ENCODE data around the gene RHBDL1. TPM values are rescaled to one million over a fixed set of nuclear protein-coding genes. Genes with fewer than 3 reads are reported as not detected.

Gene RHBDL1
- total RNA-seq, 1 donor from 2014 or later = 0.24 TPM

DNA sequence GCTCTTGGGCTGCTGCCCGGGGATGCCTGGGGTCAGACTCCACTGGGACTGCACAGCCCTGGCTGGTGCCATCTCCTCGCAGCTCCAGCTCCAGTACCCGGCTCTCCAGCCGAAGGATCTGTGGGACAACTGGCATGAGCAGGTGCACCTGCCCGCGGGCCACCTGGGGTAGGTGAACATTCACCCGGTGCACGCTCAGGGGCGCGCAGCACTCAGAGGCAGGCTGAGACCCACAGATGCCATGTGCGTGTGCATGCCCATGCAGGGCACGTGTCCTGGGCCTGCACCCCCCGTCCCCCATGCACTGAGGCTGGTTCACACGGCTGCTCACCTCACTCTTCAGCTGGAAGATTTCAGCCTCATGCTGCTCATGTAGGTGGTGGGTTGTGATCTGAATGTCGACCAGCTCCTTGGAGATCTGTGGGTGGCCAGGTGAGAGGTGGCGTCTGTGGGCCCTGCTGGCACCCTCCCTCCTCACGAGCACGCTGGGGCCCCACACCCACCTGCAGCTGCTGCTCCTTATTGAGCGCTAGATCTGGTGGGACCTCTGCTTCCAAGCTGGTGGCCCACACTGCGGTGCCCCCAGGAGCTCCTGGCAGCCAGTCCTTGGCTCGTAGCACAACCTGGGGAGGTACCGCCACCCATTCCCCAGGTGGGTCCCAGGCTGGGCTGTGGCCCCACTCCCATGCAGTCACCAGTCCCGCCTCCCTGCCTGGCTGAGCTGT is 50.2 kb downstream of the RHBDL1 start:
- intact Hi-C loops (cut with micrococcal nuclease) = no loop called here
- Mint-ChIP-seq H3K4me1 (peaks cover 4% of the 10 kb centered on the region), H3K27me3 (no peaks in the 10 kb centered on the region), H3K27ac (no peak overlapping the region), H3K36me3 (ENCODE audit: low read depth) (peaks cover 3% of the 10 kb centered on the region), H3K9me3 (no peaks in the 10 kb centered on the region), H3K4me3 (peak overlapping the region; percentile 7)
- TF ChIP-seq, protein P1, sequence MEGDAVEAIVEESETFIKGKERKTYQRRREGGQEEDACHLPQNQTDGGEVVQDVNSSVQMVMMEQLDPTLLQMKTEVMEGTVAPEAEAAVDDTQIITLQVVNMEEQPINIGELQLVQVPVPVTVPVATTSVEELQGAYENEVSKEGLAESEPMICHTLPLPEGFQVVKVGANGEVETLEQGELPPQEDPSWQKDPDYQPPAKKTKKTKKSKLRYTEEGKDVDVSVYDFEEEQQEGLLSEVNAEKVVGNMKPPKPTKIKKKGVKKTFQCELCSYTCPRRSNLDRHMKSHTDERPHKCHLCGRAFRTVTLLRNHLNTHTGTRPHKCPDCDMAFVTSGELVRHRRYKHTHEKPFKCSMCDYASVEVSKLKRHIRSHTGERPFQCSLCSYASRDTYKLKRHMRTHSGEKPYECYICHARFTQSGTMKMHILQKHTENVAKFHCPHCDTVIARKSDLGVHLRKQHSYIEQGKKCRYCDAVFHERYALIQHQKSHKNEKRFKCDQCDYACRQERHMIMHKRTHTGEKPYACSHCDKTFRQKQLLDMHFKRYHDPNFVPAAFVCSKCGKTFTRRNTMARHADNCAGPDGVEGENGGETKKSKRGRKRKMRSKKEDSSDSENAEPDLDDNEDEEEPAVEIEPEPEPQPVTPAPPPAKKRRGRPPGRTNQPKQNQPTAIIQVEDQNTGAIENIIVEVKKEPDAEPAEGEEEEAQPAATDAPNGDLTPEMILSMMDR (IDR thresholded peaks at IDR 0.05) = no peak
- POLR2A ChIA-PET = interaction anchor here (1.1 to 3.2 kb wide), 5 partner anchors 10 to 35 kb away, joined by 3 to 11 read pairs (median 5); partner anchors contain the start of genes CIAO3, METRN and WDR24
- CTCF ChIA-PET = interaction anchor here (2.0 kb wide), 1 partner anchor 13 kb away, joined by 4 read pairs; no protein-coding TSS in a partner anchor
- ATAC-seq (ENCODE audit: low read depth) (no peak), DNase-seq (no peak)

DNA sequence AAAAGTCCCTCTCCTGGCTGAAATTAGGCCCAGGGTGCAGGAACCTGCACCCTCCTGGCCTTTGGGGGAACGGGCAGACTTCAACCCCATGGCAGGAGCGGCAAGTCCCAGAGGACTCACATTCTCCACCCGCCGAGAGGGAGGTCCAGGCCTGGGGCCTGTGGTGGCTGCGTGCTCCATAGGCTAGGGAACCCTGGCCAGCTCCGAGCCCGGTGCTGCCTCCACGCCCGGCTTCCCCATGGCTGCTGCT is 50.6 kb downstream of the RHBDL1 start:
- ATAC-seq (ENCODE audit: low read depth) (no peak), DNase-seq (no peak)
- Mint-ChIP-seq H3K27ac (peak overlapping the region; percentile 24), H3K27me3 (no peaks in the 10 kb centered on the region), H3K9me3 (no peaks in the 10 kb centered on the region), H3K4me1 (peaks cover 4% of the 10 kb centered on the region), H3K4me3 (peak overlapping the region; percentile 79), H3K36me3 (ENCODE audit: low read depth) (peaks cover 3% of the 10 kb centered on the region)
- ChIA-PET CTCF (interaction anchor here (2.0 kb wide), 1 partner anchor 14 kb away, joined by 4 read pairs; no protein-coding TSS in a partner anchor), POLR2A (interaction anchor here (1.4 to 3.2 kb wide), 3 partner anchors 10 to 36 kb away, joined by 5 to 11 read pairs (median 7); partner anchors contain the start of genes CIAO3 and WDR24)
- TF ChIP-seq, protein P1 (IDR thresholded peaks at IDR 0.05) = no peak
- intact Hi-C loops (cut with micrococcal nuclease) = no loop called here

DNA sequence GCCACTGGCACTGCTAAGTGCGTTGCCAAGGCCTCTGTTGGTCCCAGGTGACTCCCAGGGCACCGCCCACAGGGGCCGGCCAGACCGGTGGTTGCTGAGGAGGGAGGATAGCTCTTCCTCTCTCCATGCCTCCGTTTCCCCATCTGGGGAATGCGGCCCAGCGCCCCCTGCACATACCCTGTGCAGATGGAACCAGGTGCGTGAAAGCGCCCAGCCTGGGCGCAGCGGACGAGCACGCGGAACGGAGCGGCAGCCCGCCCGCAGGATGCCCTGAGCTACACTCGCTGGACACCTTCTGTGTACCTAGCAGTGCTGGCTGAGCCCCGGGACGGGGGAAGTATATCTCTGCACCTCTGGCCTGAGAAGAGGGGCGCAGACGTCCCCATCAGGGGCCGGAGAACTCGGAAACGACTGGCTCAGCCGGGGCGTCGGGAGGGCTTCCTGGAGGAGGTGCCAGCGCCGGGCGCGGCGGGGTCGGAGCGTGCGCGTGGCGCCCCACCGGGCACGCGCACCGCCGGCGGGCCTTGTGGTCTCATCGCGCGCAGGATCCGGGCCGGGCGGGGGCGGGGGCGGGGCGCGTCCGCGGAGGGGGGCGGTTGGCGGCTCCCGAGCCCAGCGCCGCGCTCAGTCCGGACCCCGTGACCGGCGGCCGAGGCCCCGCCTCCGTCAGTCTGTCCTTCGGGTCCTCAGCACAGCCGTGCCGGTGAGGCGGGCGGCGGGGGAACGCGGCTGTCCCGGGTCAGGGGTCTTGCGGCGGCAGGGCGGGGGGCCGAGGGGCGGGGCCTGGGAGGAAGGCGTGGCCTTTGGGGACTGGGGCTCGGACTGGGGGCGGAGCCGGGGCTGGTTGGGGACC is 51.2 kb downstream of the RHBDL1 start, which contains the start of the genes CCDC78 and HAGHL:
TSS of gene CCDC78 (minus strand) at position 6 of the 853 bp plus-strand sequence. CDS start 76 bp downstream, outside the sequence.
TSS of gene HAGHL (plus strand) at position 669 of the 853 bp plus-strand sequence. CDS start 404 bp downstream, outside the sequence.
- CTCF ChIA-PET = interaction anchor here (2.0 kb wide), 1 partner anchor 14 kb away, joined by 4 read pairs; no protein-coding TSS in a partner anchor
- Mint-ChIP-seq H3K4me3 (peak within 1 kb of the TSS; percentile 79), H3K36me3 (ENCODE audit: low read depth) (peaks cover 3% of the 10 kb centered on the region), H3K27me3 (no peaks in the 10 kb centered on the region), H3K9me3 (no peaks in the 10 kb centered on the region), H3K27ac (peak within 1 kb of the TSS; percentile 24), H3K4me1 (peaks cover 4% of the 10 kb centered on the region)
- TF ChIP-seq, protein P1 (IDR thresholded peaks at IDR 0.05) = no peak
- peak; percentile 56 for ATAC-seq (ENCODE audit: low read depth)
- intact Hi-C loops (cut with micrococcal nuclease) = no loop called here
- POLR2A ChIA-PET = interaction anchor here (1.4 to 3.2 kb wide), 4 partner anchors 9 to 37 kb away, joined by 5 to 11 read pairs (median 8); partner anchors contain the start of genes CIAO3 and WDR24
- peak; percentile 42 for DNase-seq

GRCh38 chr16:727291-727977 is 52.0 kb downstream of the RHBDL1 start:
- H3K36me3 Mint-ChIP-seq (ENCODE audit: low read depth) = peaks cover 8% of the 10 kb centered on the region

More at GRCh38 chr16:727291-727977, 52.0 kb downstream of the RHBDL1 start:
- H3K27ac Mint-ChIP-seq = no peak overlapping the region
- no peaks in the 10 kb centered on the region for H3K9me3 Mint-ChIP-seq
- no peak for ATAC-seq (ENCODE audit: low read depth)
- intact Hi-C loops (cut with micrococcal nuclease) = no loop called here
- H3K4me3 Mint-ChIP-seq = peak overlapping the region; percentile 58
- peaks cover 4% of the 10 kb centered on the region for H3K4me1 Mint-ChIP-seq
- CTCF ChIA-PET = interaction anchor here (1.0 to 2.0 kb wide), 2 partner anchors 13 to 15 kb away, joined by 3 to 4 read pairs; partner anchors contain the start of gene METRN
- POLR2A ChIA-PET = interaction anchor here (0.5 to 3.2 kb wide), 8 partner anchors 10 to 61 kb away, joined by 3 to 11 read pairs (median 4); partner anchors contain the start of genes CHTF18, CIAO3, METRN and RPUSD1
- no peaks in the 10 kb centered on the region for H3K27me3 Mint-ChIP-seq
- DNase-seq = peak; percentile 61
- TF ChIP-seq, protein P1 (IDR thresholded peaks at IDR 0.05) = no peak

Other genes starting within 250 kb of the RHBDL1 start
- 77.0 and 95.1 TPM in 2 replicates for gene CAPN15, start 148.0 kb upstream of the RHBDL1 start, total RNA-seq
- not detected in 2 replicates for gene PRR35, start 115.3 kb upstream of the RHBDL1 start, total RNA-seq
- gene NHLRC4, start 108.7 kb upstream of the RHBDL1 start, total RNA-seq = 0.83 and 1.0 TPM in 2 replicates
- 46.7 and 53.1 TPM in 2 replicates for gene PIGQ, start 105.7 kb upstream of the RHBDL1 start, total RNA-seq
- 10.5 and 13.1 TPM in 2 replicates for gene RAB40C, start 85.6 kb upstream of the RHBDL1 start, total RNA-seq
- 0.42 and 0.47 TPM in 2 replicates for gene WFIKKN1, start 44.7 kb upstream of the RHBDL1 start, total RNA-seq
- gene METTL26, start 39.4 kb upstream of the RHBDL1 start, total RNA-seq = 48.7 and 49.9 TPM in 2 replicates
- gene MCRIP2, start 33.8 kb upstream of the RHBDL1 start, total RNA-seq = 29.4 and 38.9 TPM in 2 replicates
- gene WDR90, start 26.3 kb upstream of the RHBDL1 start, total RNA-seq = 24.8 and 33.7 TPM in 2 replicates
- 141 and 170 TPM in 2 replicates for gene RHOT2, start 7.5 kb upstream of the RHBDL1 start, total RNA-seq
- 75.4 and 81.2 TPM in 2 replicates for gene STUB1, start 4.7 kb downstream of the RHBDL1 start, total RNA-seq
- 41.4 and 47.0 TPM in 2 replicates for gene JMJD8, start 8.7 kb downstream of the RHBDL1 start, total RNA-seq
- gene WDR24, start 14.7 kb downstream of the RHBDL1 start, total RNA-seq = 13.9 and 14.8 TPM in 2 replicates
- 0.75 and 0.88 TPM in 2 replicates for gene FBXL16, start 30.1 kb downstream of the RHBDL1 start, total RNA-seq
- 5.0 and 6.7 TPM in 2 replicates for gene METRN, start 39.4 kb downstream of the RHBDL1 start, total RNA-seq
- gene ANTKMT, start 45.5 kb downstream of the RHBDL1 start, total RNA-seq = 58.0 and 67.4 TPM in 2 replicates
- 4.8 and 7.8 TPM in 2 replicates for gene CCDC78, start 50.8 kb downstream of the RHBDL1 start, total RNA-seq
- gene HAGHL, start 51.4 kb downstream of the RHBDL1 start, total RNA-seq = 10.8 and 10.9 TPM in 2 replicates
- gene CIAO3, start 65.3 kb downstream of the RHBDL1 start, total RNA-seq = 42.4 and 43.1 TPM in 2 replicates
- gene MSLN, start 85.1 kb downstream of the RHBDL1 start, total RNA-seq = not detected in 2 replicates
- 32.2 and 35.3 TPM in 2 replicates for gene RPUSD1, start 112.7 kb downstream of the RHBDL1 start, total RNA-seq
- gene CHTF18, start 112.9 kb downstream of the RHBDL1 start, total RNA-seq = 42.4 and 45.5 TPM in 2 replicates
- not detected in 2 replicates for gene GNG13, start 125.1 kb downstream of the RHBDL1 start, total RNA-seq

All from activated B cell treated with CpG ODN at 0.5 μM for 24 hours (primary cell).